Measurements from ENCODE around the gene ZNF443. TPM values are rescaled to one million over a fixed set of nuclear protein-coding genes. Genes with fewer than 3 reads are reported as not detected.
"Not testable (repeated sequence)": the region's sequence is repeated elsewhere in the genome, so short reads cannot be mapped to it uniquely, and the experiment has no call there.

ZNF443 gene
- total and polyA plus RNA-seq, 7 experiments from 2014 or later: 1.6 to 9.1 (median 3.9) TPM

DNA sequence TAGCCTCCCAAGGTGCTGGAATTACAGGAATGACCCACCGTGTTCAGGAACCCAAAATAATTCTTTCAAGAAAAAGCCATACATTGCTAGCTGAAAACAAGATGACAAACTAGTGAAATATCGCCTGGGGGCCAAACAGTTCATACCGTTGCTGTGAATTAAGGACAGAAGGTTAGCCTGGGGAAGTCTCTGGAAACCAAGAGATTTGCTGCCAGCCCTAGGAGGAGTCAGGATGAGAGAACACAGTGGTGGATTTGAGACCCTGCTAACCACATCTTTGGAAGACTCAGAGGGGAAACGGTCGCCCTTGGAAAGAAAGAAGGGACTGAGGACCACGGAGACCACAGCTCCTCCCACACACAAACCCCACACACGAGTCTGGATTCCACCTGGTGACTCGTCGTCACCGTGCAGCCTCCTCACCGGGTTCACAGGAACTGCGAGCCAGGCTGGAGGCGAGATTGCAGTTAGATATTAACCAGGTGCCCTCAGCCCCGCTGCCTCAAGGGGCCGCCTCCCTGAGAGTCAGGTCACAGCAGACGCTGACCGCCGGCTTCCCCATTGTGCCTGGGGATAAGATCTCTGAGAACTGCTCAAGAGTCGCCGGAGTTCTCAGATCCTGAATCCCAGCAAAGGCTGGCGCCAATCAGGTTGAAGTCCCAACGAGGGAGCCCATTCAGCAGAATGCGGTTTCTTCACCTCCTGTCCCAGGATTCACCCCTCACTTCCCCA, 40.8 kb downstream of the ZNF443 start:
- H3K4me1 Mint-ChIP-seq: peaks cover 5 to 34% (median 20%) of the 10 kb centered on the region in 7 donors

DNA sequence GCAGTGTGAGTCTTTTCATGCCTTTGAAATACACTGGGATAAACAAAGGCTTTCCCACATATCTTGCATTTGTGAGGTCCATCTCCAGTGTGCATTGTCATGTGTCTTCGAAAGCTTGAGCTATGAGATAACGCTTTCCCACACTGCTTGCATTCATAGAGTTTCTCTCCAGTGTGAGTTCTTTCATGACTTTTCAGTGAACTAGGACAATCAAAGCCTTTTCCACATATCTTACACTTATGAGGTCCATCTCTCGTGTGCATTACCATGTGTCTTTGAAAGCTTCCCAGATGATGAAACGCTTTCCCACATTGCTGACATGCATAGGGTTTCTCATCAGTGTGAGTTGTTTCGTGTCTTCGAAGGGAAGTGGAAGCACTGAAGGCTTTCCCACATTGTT, 49.7 kb downstream of the ZNF443 start:
- intact Hi-C loops (cut with micrococcal nuclease); H3K4me1 Mint-ChIP-seq; H3K27ac ChIP-seq (ENCODE audit: low read depth, low read length); H3K27me3 Mint-ChIP-seq; DNase-seq; POLR2A ChIA-PET; ATAC-seq; CTCF ChIA-PET; H3K4me3 Mint-ChIP-seq; H3K27me3 ChIP-seq (ENCODE audit: control insufficient read depth in 2 of 2, insufficient read depth in 2 of 2, low read length in 2 of 2); H3K4me1 ChIP-seq (ENCODE audit: control insufficient read depth in 2 of 2, insufficient read depth in 2 of 2, low read length in 2 of 2); H3K4me3 ChIP-seq (ENCODE audit: low read length); H3K27ac Mint-ChIP-seq: not testable (repeated sequence)
- peaks cover 7 to 74% (median 39%) of the 10 kb centered on the region in 11 donors for H3K9me3 Mint-ChIP-seq
- H3K36me3 ChIP-seq (ENCODE audit: control insufficient read depth in 2 of 3, insufficient read depth in 3 of 3, low read length in 3 of 3): peaks cover 0 to 22% (median 7%) of the 10 kb centered on the region in 3 experiments
- H3K9me3 ChIP-seq (ENCODE audit: control insufficient read depth in 2 of 3, low read length in 3 of 3): peaks cover 0 to 24% (median 8%) of the 10 kb centered on the region in 3 experiments
- H3K36me3 Mint-ChIP-seq: peaks cover 31 to 82% (median 66%) of the 10 kb centered on the region in 5 donors

More for the DNA sequence above, 40.8 kb downstream of the ZNF443 start:
- H3K27me3 Mint-ChIP-seq; H3K4me1 ChIP-seq (ENCODE audit: control insufficient read depth in 2 of 2, insufficient read depth in 2 of 2, low read length in 2 of 2); CTCF ChIA-PET; H3K36me3 ChIP-seq (ENCODE audit: control insufficient read depth in 2 of 3, insufficient read depth in 3 of 3, low read length in 3 of 3); H3K27me3 ChIP-seq (ENCODE audit: control insufficient read depth in 2 of 2, insufficient read depth in 2 of 2, low read length in 2 of 2); H3K9me3 ChIP-seq (ENCODE audit: control insufficient read depth in 2 of 3, low read length in 3 of 3): not testable (repeated sequence)
- peak overlapping the region; percentile 91 for H3K4me3 ChIP-seq (ENCODE audit: low read length)
- intact Hi-C loops (cut with micrococcal nuclease): loop anchor here (2.0 kb wide), 3 partner anchors 41 to 151 kb away; partner anchors contain the start of genes ZNF443 (in 2 of the 2), ZNF563 (in 1 of the 2) and ZNF564 (in 1 of the 2)
- peaks cover 5 to 33% (median 19%) of the 10 kb centered on the region in 5 donors for H3K36me3 Mint-ChIP-seq
- H3K27ac Mint-ChIP-seq: peak overlapping the region in 8 of 9 donors; percentile 14 to 82 (median 58)
- DNase-seq (peak in 6 of 9 donors; percentile 0 to 50 (median 10)), ATAC-seq (peak; percentile 38)
- peak overlapping the region; percentile 59 for H3K27ac ChIP-seq (ENCODE audit: low read depth, low read length)
- peak overlapping the region; percentile 85 to 96 (median 94) for H3K4me3 Mint-ChIP-seq
- POLR2A ChIA-PET: interaction anchor here (0.6 to 1.5 kb wide), 4 partner anchors 44 to 1309 kb away, joined by 3 read pairs; partner anchors contain the start of genes ZNF136 and ZNF564
- H3K9me3 Mint-ChIP-seq: peaks cover 0 to 26% (median 5%) of the 10 kb centered on the region in 11 donors

DNA sequence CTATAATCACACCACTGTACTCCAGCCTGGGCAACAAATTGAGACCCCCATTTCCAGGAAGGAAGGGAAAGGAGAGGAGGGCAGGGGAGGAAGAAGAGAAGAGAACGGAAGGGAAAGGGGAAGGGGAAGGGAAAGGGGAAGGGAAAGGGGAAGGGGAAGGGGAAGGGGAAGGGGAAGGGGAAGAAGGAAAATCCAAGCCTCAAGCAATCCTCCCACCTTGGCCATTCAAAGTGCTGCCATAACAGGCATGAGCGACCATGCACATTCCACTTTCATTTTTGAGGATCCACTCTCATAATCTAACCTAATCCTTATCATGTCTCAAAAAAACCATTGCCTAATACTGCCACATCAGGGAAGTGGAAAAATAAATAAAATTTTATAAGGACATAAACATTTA, 54.5 kb downstream of the ZNF443 start:
- not testable (repeated sequence) for H3K27ac Mint-ChIP-seq

DNA sequence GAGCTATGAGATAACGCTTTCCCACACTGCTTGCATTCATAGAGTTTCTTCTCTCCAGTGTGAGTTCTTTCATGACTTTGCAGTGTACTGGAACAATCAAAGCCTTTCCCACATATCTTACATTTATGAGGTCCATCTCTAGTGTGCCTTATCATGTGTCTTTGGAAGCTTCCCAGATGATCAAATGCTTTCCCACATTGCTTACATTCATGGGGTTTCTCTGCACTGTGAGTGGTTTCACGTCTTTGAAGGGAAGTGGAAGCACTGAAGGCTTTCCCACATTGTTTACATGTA, 60.4 kb downstream of the ZNF443 start:
- Mint-ChIP-seq H3K27ac (no peak overlapping the region), H3K4me1 (peaks cover 0 to 4% (median 0%) of the 10 kb centered on the region in 7 donors), H3K27me3 (no peaks in the 10 kb centered on the region), H3K4me3 (no peak overlapping the region), H3K9me3 (peaks cover 19 to 89% (median 48%) of the 10 kb centered on the region in 11 donors), H3K36me3 (peaks cover 21 to 63% (median 46%) of the 10 kb centered on the region in 5 donors)
- ATAC-seq (no peak), DNase-seq (no peak)
- CTCF ChIA-PET: no interaction called here
- Histone ChIP-seq H3K36me3 (ENCODE audit: control insufficient read depth in 2 of 3, insufficient read depth in 3 of 3, low read length in 3 of 3) (peaks cover 0 to 26% (median 0%) of the 10 kb centered on the region in 3 experiments), H3K27me3 (ENCODE audit: control insufficient read depth in 2 of 2, insufficient read depth in 2 of 2, low read length in 2 of 2) (no peaks in the 10 kb centered on the region), H3K4me1 (ENCODE audit: control insufficient read depth in 2 of 2, insufficient read depth in 2 of 2, low read length in 2 of 2) (no peaks in the 10 kb centered on the region), H3K4me3 (ENCODE audit: low read length) (no peak overlapping the region), H3K9me3 (ENCODE audit: control insufficient read depth in 2 of 3, low read length in 3 of 3) (peaks cover 0 to 55% (median 18%) of the 10 kb centered on the region in 3 experiments), H3K27ac (ENCODE audit: low read depth, low read length) (no peak overlapping the region)
- intact Hi-C loops (cut with micrococcal nuclease): no loop called here
- POLR2A ChIA-PET: no interaction called here

More for the DNA sequence above, 54.5 kb downstream of the ZNF443 start:
- DNase-seq; POLR2A ChIA-PET; H3K27ac ChIP-seq (ENCODE audit: low read depth, low read length); H3K4me1 ChIP-seq (ENCODE audit: control insufficient read depth in 2 of 2, insufficient read depth in 2 of 2, low read length in 2 of 2); H3K4me3 Mint-ChIP-seq; H3K27me3 Mint-ChIP-seq; H3K4me3 ChIP-seq (ENCODE audit: low read length); H3K27me3 ChIP-seq (ENCODE audit: control insufficient read depth in 2 of 2, insufficient read depth in 2 of 2, low read length in 2 of 2); intact Hi-C loops (cut with micrococcal nuclease); CTCF ChIA-PET; ATAC-seq; H3K4me1 Mint-ChIP-seq: not testable (repeated sequence)
- peaks cover 0 to 24% (median 8%) of the 10 kb centered on the region in 3 experiments for H3K9me3 ChIP-seq (ENCODE audit: control insufficient read depth in 2 of 3, low read length in 3 of 3)
- Mint-ChIP-seq H3K36me3 (peaks cover 10 to 53% (median 43%) of the 10 kb centered on the region in 5 donors), H3K9me3 (peaks cover 3 to 71% (median 30%) of the 10 kb centered on the region in 11 donors)
- peaks cover 0 to 28% (median 6%) of the 10 kb centered on the region in 3 experiments for H3K36me3 ChIP-seq (ENCODE audit: control insufficient read depth in 2 of 3, insufficient read depth in 3 of 3, low read length in 3 of 3)

DNA sequence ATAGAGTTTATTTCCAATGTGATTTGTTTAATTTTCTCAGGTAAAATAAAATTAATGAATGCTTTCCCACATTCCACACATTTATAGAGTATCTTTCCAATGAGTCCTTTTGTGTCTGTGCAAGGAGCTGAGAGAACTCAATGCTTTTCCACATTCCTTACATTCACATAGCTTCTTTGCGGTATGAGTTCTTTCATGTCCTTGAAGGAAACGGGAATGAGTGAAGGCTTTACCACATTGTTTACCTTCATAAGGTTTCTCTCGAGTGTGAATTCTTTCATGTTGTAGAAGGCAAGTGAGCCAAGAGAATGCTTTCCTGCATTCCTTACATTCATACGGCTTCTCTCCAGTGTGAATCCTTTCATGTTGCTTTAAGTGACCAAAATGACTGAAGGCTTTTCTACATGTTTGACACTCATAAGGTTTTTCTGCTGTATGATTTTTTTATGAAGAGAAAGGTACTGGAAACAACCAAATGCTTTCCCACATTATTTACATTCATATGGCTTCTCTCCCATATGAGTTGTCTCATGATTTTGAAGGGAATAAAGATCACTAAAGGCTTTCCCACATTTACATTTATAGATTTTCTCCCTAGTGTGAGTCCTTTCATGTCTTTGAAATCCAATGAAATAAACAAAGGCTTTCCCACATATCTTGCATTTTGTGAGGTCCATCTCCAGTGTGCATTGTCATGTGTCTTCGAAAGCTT, 60.9 kb downstream of the ZNF443 start:
- no peak overlapping the region for H3K4me3 Mint-ChIP-seq
- intact Hi-C loops (cut with micrococcal nuclease): no loop called here
- H3K27ac ChIP-seq (ENCODE audit: low read depth, low read length): no peak overlapping the region
- H3K27me3 ChIP-seq (ENCODE audit: control insufficient read depth in 2 of 2, insufficient read depth in 2 of 2, low read length in 2 of 2): no peaks in the 10 kb centered on the region
- no peaks in the 10 kb centered on the region for H3K27me3 Mint-ChIP-seq
- DNase-seq (no peak), ATAC-seq (no peak)
- peaks cover 21 to 62% (median 49%) of the 10 kb centered on the region in 5 donors for H3K36me3 Mint-ChIP-seq
- ChIA-PET CTCF (no interaction called here), POLR2A (no interaction called here)
- peaks cover 19 to 90% (median 48%) of the 10 kb centered on the region in 11 donors for H3K9me3 Mint-ChIP-seq
- H3K4me1 Mint-ChIP-seq: peaks cover 0 to 4% (median 0%) of the 10 kb centered on the region in 7 donors
- H3K4me3 ChIP-seq (ENCODE audit: low read length): no peak overlapping the region
- peaks cover 0 to 55% (median 18%) of the 10 kb centered on the region in 3 experiments for H3K9me3 ChIP-seq (ENCODE audit: control insufficient read depth in 2 of 3, low read length in 3 of 3)
- H3K27ac Mint-ChIP-seq: no peak overlapping the region
- peaks cover 0 to 26% (median 0%) of the 10 kb centered on the region in 3 experiments for H3K36me3 ChIP-seq (ENCODE audit: control insufficient read depth in 2 of 3, insufficient read depth in 3 of 3, low read length in 3 of 3)
- no peaks in the 10 kb centered on the region for H3K4me1 ChIP-seq (ENCODE audit: control insufficient read depth in 2 of 2, insufficient read depth in 2 of 2, low read length in 2 of 2)
